SK-N-SH (cell line): ENCODE results near the gene NLK. TPM values are rescaled to one million over a fixed set of nuclear protein-coding genes. Genes with fewer than 3 reads are reported as not detected.

Experiments
- CTCF ChIA-PET: fragments of 300-600, 350-600 bp; formaldehyde crosslinking; extraction: SDS; loops from one replicate; lab custom pipeline; 2021; lab: Yijun Ruan, JAX
- POLR2A ChIA-PET: fragments of 350-600 bp; sonication (Branson Sonifier 250); formaldehyde crosslinking; extraction: SDS; loops from one replicate; lab custom pipeline; 2020; ENCODE audit warnings: antibody characterized with exemption, inconsistent platforms; lab: Yijun Ruan, JAX
- DNase-seq: peaks from one replicate; pipeline ENCODE4 v3.0.0; 2012
- H2AFZ ChIP-seq: fragments of 200-600 bp; sonication (generic); 2 replicates; pipeline ENCODE4 v1.8.1; 2016; ENCODE audit warnings: antibody characterized with exemption, mild to moderate bottlenecking, low read depth
- H3F3A ChIP-seq: fragments of 200-600 bp; sonication (generic); replicated peaks from 2 replicates; pipeline ENCODE3; 2016; ENCODE audit warnings: antibody characterized with exemption, mild to moderate bottlenecking; ENCODE audit not compliant: insufficient read depth
- H3K27ac ChIP-seq, 2 experiments: fragments of 200-500 bp in 1 of 2; fragments of 200-600 bp in 1 of 2; sonication (Bioruptor generic) in 1 of 2; sonication (generic), shearing (Covaris generic) in 1 of 2; 2 replicates each; pipeline versions ENCODE4 v1.5.1 to v1.6.1; 2014 to 2016; ENCODE audit warnings: low read depth in 2 of 2, inconsistent platforms in 1 of 2, low read length in 1 of 2, mild to moderate bottlenecking in 1 of 2, mixed read lengths in 1 of 2
- H3K27me3 ChIP-seq: fragments of 200-600 bp; sonication (generic), shearing (Covaris generic); 2 replicates; pipeline ENCODE4 v1.6.1; 2016; ENCODE audit warnings: mixed run types; ENCODE audit not compliant: insufficient read depth
- H3K36me3 ChIP-seq, 2 experiments: fragments of 200-500 bp in 1 of 2; fragments of 200-600 bp in 1 of 2; sonication (Bioruptor generic) in 1 of 2; sonication (generic) in 1 of 2; replicated peaks in 1 of 2; 2 replicates each; pipeline versions ENCODE3 to v1.5.1; 2014 to 2016; ENCODE audit warnings: low read length in 1 of 2, mild to moderate bottlenecking in 1 of 2; ENCODE audit not compliant: insufficient read depth in 2 of 2, control insufficient read depth in 1 of 2
- H3K4me1 ChIP-seq, 2 experiments: fragments of 200-500 bp in 1 of 2; fragments of 200-600 bp in 1 of 2; sonication (Bioruptor generic) in 1 of 2; sonication (generic), shearing (Covaris generic) in 1 of 2; 2 replicates each; pipeline versions ENCODE4 v1.5.1 to v1.6.1; 2014 to 2016; ENCODE audit warnings: low read depth in 1 of 2, low read length in 1 of 2, mixed run types in 1 of 2; ENCODE audit not compliant: insufficient read depth in 2 of 2, control insufficient read depth in 1 of 2
- H3K4me2 ChIP-seq: fragments of 200-600 bp; sonication (generic), shearing (Covaris generic); 2 replicates; pipeline ENCODE4 v1.6.1; 2017; ENCODE audit warnings: mixed run types
- H3K4me3 ChIP-seq, 2 experiments: fragments of 200-500 bp in 1 of 2; fragments of 200-600 bp in 1 of 2; sonication (Bioruptor generic) in 1 of 2; sonication (generic), shearing (Covaris generic) in 1 of 2; 2 replicates each; pipeline versions ENCODE4 v1.5.1 to v1.8.1; 2014 to 2016; ENCODE audit warnings: low read depth in 2 of 2, inconsistent platforms in 1 of 2, low read length in 1 of 2, mild to moderate bottlenecking in 1 of 2, mixed read lengths in 1 of 2, moderate library complexity in 1 of 2
- H3K79me2 ChIP-seq: fragments of 200-600 bp; sonication (generic); 2 replicates; pipeline ENCODE4 v1.8.1; 2017; ENCODE audit warnings: mild to moderate bottlenecking; ENCODE audit not compliant: insufficient read depth
- H3K9ac ChIP-seq: fragments of 200-600 bp; sonication (generic); 2 replicates; pipeline ENCODE4 v1.6.1; 2017; ENCODE audit warnings: mixed run types
- H3K9me2 ChIP-seq: fragments of 200-600 bp; sonication (generic); 2 replicates; pipeline ENCODE4 v1.6.1; 2017; ENCODE audit warnings: mixed run types
- H3K9me3 ChIP-seq: fragments of 200-600 bp; sonication (generic); 2 replicates; pipeline ENCODE4 v1.6.1; 2017; ENCODE audit warnings: mixed run types, mild to moderate bottlenecking, moderate library complexity
- H4K20me1 ChIP-seq: fragments of 200-600 bp; sonication (generic); 2 replicates; pipeline ENCODE4 v1.6.1; 2017; ENCODE audit warnings: mild to moderate bottlenecking, mixed run types; ENCODE audit not compliant: insufficient read depth
- EP300 ChIP-seq, 2 experiments: IDR thresholded peaks; 2 replicates each; pipeline versions ENCODE4 v1.4.0 to v1.6.1; 2012; ENCODE audit warnings: borderline replicate concordance in 1 of 2, low read depth in 1 of 2, low read length in 1 of 2
- EZH2phosphoT487 ChIP-seq: fragments of 200-600 bp; sonication (generic); IDR thresholded peaks from 2 replicates; pipeline ENCODE4 v1.6.1; 2017; ENCODE audit warnings: low read depth, mixed run types, mild to moderate bottlenecking, antibody characterized with exemption, moderate library complexity, borderline replicate concordance
- FOXM1 ChIP-seq: IDR thresholded peaks from 2 replicates; pipeline ENCODE4 v1.4.0; 2012; ENCODE audit warnings: low read depth, mild to moderate bottlenecking
- GABPA ChIP-seq: IDR thresholded peaks from 2 replicates; pipeline ENCODE4 v1.4.0; 2012; ENCODE audit warnings: low read depth, mild to moderate bottlenecking
- GATA2 ChIP-seq: sonication (generic); formaldehyde crosslinking; IDR thresholded peaks from 2 replicates; pipeline ENCODE4 v1.5.0; 2020; ENCODE audit warnings: mild to moderate bottlenecking, missing genetic modification reagents
- JUND ChIP-seq: IDR thresholded peaks from 2 replicates; pipeline ENCODE4 v1.4.0; 2012
- NFIC ChIP-seq: IDR thresholded peaks from 2 replicates; pipeline ENCODE4 v1.4.0; 2012; ENCODE audit warnings: borderline replicate concordance
- NRF1 ChIP-seq: IDR thresholded peaks from 2 replicates; pipeline ENCODE4 v1.6.1; 2012; ENCODE audit warnings: low read depth, mild to moderate bottlenecking, low read length
- POLR2AphosphoS5 ChIP-seq: IDR thresholded peaks from 2 replicates; pipeline ENCODE4 v1.6.1; 2012; ENCODE audit warnings: low read depth, low read length
- RAD21 ChIP-seq: IDR thresholded peaks from 2 replicates; pipeline ENCODE4 v1.6.1; 2012; ENCODE audit warnings: mild to moderate bottlenecking, low read length
- RCOR1 ChIP-seq: fragments of 150-350 bp; IDR thresholded peaks from 2 replicates; pipeline ENCODE4 v1.6.1; 2017; ENCODE audit warnings: antibody characterized with exemption, low read length
- SIN3A ChIP-seq: IDR thresholded peaks from 2 replicates; pipeline ENCODE4 v1.6.1; 2012; ENCODE audit warnings: low read depth, mild to moderate bottlenecking, low read length, moderate library complexity, borderline replicate concordance
- TAF1 ChIP-seq: IDR thresholded peaks from 2 replicates; pipeline ENCODE4 v1.6.1; 2012; ENCODE audit warnings: low read depth, mild to moderate bottlenecking, low read length, moderate library complexity, borderline replicate concordance
- TCF12 ChIP-seq: IDR thresholded peaks from 2 replicates; pipeline ENCODE4 v1.4.0; 2012
- TEAD4 ChIP-seq: IDR thresholded peaks from 2 replicates; pipeline ENCODE4 v1.4.0; 2012; ENCODE audit warnings: mild to moderate bottlenecking, borderline replicate concordance; ENCODE audit not compliant: insufficient read depth
- YY1 ChIP-seq: IDR thresholded peaks from 2 replicates; pipeline ENCODE4 v1.4.0; 2012; ENCODE audit warnings: low read depth, mild to moderate bottlenecking
- WGBS: methylation state at CpG from one replicate; pipeline ENCODE4 v1.1.6; 2017; ENCODE audit warnings: low lambda C conversion rate; 5-methylcytosine and 5-hydroxymethylcytosine counted together
- polyA plus RNA-seq, 3 experiments: library from polyadenylated mRNA; depleted of rRNA; stranded (reverse); fragments of >200 nt; gene quantifications; 2 replicates each; pipeline ENCODE4 v1.2.3, GENCODE V29; 2012
- TF ChIP-seq, protein P1 (sequence below): IDR thresholded peaks from 2 replicates; pipeline ENCODE4 v1.4.0; 2012; ENCODE audit warnings: low read depth, borderline replicate concordance
- TF ChIP-seq, protein P2 (sequence below): IDR thresholded peaks from 2 replicates; pipeline ENCODE4; 2012
- TF ChIP-seq, protein P3 (sequence below): IDR thresholded peaks from 2 replicates; pipeline ENCODE4 v1.4.0; 2012; ENCODE audit warnings: low read depth
- TF ChIP-seq, protein P4 (sequence below): fragments of 150-350 bp; IDR thresholded peaks from 2 replicates; pipeline ENCODE4 v1.6.1; 2016; ENCODE audit warnings: mild to moderate bottlenecking, low read depth, low read length

The NLK gene
- polyA plus RNA-seq, 1 of the 3 experiments (the other 2 are of a cell fraction) = 12.3 TPM

DNA sequence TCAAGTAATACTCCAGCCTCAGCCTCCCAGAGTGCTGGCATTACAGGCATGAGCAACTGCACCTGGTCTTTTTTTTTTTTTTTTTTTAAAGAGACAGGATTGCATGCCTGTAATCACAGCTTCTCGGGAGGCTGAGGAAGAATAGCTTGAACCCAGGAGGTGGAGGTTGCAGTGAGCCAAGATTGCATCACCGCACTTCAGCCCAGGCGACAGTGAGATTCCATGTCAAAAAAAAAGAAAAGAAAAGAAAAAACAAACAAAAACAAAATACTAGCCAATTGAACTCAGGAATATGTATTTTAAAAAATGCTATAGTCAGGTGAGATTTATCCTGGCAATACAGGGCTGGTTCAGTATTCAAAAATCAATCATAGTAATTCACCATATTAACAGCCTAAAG, 158.8 kb downstream of the NLK start:
- Histone ChIP-seq H3K9me2 (no peaks in the 10 kb centered on the region), H3K4me2 (no peak overlapping the region), H3K79me2 (no peaks in the 10 kb centered on the region), H3K36me3 (peaks cover 5 to 9% of the 10 kb centered on the region in 2 experiments), H3K27me3 (no peaks in the 10 kb centered on the region)
- POLR2A ChIA-PET = no interaction called here
- DNase-seq = no peak
- TF ChIP-seq GATA2 (no peak), NRF1 (no peak), NFIC (no peak), EP300 (IDR thresholded peaks at IDR 0.05; ENCODE audit: borderline replicate concordance in 1 of 2, low read depth in 1 of 2, low read length in 1 of 2) (no peak), FOXM1 (no peak), RAD21 (no peak), TAF1 (no peak), POLR2AphosphoS5 (no peak), TCF12 (no peak), EZH2phosphoT487 (no peak), YY1 (no peak), RCOR1 (no peak), JUND (no peak), GABPA (no peak), TEAD4 (no peak), SIN3A (no peak)
- TF ChIP-seq, protein P1, sequence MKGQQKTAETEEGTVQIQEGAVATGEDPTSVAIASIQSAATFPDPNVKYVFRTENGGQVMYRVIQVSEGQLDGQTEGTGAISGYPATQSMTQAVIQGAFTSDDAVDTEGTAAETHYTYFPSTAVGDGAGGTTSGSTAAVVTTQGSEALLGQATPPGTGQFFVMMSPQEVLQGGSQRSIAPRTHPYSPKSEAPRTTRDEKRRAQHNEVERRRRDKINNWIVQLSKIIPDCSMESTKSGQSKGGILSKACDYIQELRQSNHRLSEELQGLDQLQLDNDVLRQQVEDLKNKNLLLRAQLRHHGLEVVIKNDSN = no peak
- TF ChIP-seq, protein P2, sequence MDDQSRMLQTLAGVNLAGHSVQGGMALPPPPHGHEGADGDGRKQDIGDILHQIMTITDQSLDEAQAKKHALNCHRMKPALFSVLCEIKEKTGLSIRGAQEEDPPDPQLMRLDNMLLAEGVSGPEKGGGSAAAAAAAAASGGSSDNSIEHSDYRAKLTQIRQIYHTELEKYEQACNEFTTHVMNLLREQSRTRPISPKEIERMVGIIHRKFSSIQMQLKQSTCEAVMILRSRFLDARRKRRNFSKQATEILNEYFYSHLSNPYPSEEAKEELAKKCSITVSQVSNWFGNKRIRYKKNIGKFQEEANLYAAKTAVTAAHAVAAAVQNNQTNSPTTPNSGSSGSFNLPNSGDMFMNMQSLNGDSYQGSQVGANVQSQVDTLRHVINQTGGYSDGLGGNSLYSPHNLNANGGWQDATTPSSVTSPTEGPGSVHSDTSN = no peak
- TF ChIP-seq, protein P3, sequence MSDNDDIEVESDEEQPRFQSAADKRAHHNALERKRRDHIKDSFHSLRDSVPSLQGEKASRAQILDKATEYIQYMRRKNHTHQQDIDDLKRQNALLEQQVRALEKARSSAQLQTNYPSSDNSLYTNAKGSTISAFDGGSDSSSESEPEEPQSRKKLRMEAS = no peak
- TF ChIP-seq, protein P4, sequence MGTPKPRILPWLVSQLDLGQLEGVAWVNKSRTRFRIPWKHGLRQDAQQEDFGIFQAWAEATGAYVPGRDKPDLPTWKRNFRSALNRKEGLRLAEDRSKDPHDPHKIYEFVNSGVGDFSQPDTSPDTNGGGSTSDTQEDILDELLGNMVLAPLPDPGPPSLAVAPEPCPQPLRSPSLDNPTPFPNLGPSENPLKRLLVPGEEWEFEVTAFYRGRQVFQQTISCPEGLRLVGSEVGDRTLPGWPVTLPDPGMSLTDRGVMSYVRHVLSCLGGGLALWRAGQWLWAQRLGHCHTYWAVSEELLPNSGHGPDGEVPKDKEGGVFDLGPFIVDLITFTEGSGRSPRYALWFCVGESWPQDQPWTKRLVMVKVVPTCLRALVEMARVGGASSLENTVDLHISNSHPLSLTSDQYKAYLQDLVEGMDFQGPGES = no peak
- TF ChIP-seq, all 33 proteins: peak for 0
- H3K9ac ChIP-seq = no peak overlapping the region
- H3K27ac ChIP-seq = no peak overlapping the region
- H3K4me1 ChIP-seq = 0 out of 4 replicates have a peak, but pooled peaks cover 0 to 7% of the 10 kb centered on the region in 2 experiments
- no peaks in the 10 kb centered on the region for H3K9me3 ChIP-seq
- CTCF ChIA-PET = interaction anchor here (1.5 kb wide), 1 partner anchor 26 kb away, joined by 3 read pairs; no protein-coding TSS in a partner anchor
- no peak overlapping the region for H2AFZ ChIP-seq
- H3K4me3 ChIP-seq = no peak overlapping the region
- peaks cover 3% of the 10 kb centered on the region for H3F3A ChIP-seq
- 92% methylated on average over 3 of the region's 3 CpGs for WGBS
- no peaks in the 10 kb centered on the region for H4K20me1 ChIP-seq
